IPS-18c (cell line): ENCODE data around the gene CISD3.

Source experiments
- H3K4me3 ChIP-seq: 2 replicates; pipeline ENCODE4 v1.7.0; 2013; ENCODE audit warnings: low read depth, mild to moderate bottlenecking, low read length, moderate library complexity; ENCODE audit not compliant: insufficient read depth
- H3K9me3 ChIP-seq: one replicate; pipeline ENCODE4 v1.6.1; 2013; ENCODE audit warnings: mild to moderate bottlenecking, low read length, moderate library complexity; ENCODE audit not compliant: control insufficient read depth, insufficient read depth

The CISD3 gene

DNA sequence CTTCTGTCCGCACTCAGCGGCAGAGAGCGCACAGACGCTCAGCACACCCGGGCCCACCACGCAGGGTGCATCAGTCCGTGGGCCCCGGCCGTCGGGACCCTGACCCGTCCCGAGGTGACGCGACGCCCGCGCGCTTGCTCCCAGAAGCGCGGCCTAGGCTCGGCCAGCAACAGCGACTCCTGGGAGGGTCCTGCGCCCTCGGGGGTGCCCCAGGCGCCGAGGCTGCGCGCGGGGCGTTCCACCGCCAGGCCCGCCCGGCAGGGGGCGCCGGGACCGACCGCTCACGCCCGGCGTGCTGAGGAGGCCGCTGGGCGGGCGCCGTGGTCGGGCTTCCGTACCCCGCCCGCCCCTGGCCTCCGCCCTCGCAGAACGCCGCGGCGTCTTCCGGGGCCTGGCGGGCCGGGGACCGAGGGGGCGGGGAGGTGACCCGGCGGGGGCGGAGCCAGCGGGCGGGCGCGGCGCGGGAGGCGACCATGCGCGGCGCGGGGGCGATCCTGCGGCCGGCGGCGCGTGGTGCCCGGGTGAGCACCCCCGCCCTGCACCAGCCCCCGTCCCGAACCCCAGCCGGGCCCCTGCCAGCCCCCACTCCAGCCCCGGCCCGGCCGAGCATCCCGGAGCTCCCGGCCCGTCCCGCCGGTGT, at the start of gene CISD3:
CISD3 (plus strand) TSS at position 456 of the 640 bp plus-strand sequence; CDS start at position 474, 18 bp downstream.
- Histone ChIP-seq H3K4me3 (peak within 1 kb of the TSS; percentile 78), H3K9me3 (no peaks in the 10 kb centered on the region)

DNA sequence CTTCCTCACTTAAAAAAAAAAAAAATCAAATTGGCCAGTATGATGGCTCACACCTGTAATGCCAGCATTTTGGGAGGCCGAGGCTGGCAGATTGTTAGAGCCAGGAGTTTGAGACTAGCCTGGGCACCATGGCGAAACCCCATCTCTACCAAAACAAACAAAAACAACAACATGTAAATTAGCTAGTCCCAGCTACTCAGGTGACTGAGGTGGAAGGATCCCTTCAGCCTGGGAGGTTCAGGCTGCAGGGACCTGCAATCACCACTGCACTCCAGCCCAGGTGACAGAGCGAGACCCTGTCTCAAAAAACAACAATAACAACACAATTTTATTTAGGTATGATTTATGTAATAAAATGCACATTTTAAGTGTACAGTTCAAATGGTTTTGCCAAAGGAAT, 49.0 kb upstream of the CISD3 start:
- H3K9me3 ChIP-seq, result peaks cover 3% of the 10 kb centered on the region
- H3K4me3 ChIP-seq, result no peak overlapping the region

- H3K9me3 ChIP-seq, result no peaks in the 10 kb centered on the region
- H3K4me3 ChIP-seq, result no peak overlapping the region
Measured at GRCh38 chr17:38685491-38685890, 44.6 kb upstream of the CISD3 start.

- Histone ChIP-seq H3K4me3 (no peak overlapping the region), H3K9me3 (no peaks in the 10 kb centered on the region)
Measured at GRCh38 chr17:38687286-38687685, 42.9 kb upstream of the CISD3 start.

GRCh38 chr17:38690386-38690785, 39.8 kb upstream of the CISD3 start:
- no peak overlapping the region for H3K4me3 ChIP-seq
- no peaks in the 10 kb centered on the region for H3K9me3 ChIP-seq

- no peak overlapping the region for H3K4me3 ChIP-seq
- no peaks in the 10 kb centered on the region for H3K9me3 ChIP-seq
Measured at GRCh38 chr17:38691154-38691553, 39.0 kb upstream of the CISD3 start.

GRCh38 chr17:38693700-38694329, 36.3 kb upstream of the CISD3 start:
- no peaks in the 10 kb centered on the region for H3K9me3 ChIP-seq
- H3K4me3 ChIP-seq, result no peak overlapping the region

DNA sequence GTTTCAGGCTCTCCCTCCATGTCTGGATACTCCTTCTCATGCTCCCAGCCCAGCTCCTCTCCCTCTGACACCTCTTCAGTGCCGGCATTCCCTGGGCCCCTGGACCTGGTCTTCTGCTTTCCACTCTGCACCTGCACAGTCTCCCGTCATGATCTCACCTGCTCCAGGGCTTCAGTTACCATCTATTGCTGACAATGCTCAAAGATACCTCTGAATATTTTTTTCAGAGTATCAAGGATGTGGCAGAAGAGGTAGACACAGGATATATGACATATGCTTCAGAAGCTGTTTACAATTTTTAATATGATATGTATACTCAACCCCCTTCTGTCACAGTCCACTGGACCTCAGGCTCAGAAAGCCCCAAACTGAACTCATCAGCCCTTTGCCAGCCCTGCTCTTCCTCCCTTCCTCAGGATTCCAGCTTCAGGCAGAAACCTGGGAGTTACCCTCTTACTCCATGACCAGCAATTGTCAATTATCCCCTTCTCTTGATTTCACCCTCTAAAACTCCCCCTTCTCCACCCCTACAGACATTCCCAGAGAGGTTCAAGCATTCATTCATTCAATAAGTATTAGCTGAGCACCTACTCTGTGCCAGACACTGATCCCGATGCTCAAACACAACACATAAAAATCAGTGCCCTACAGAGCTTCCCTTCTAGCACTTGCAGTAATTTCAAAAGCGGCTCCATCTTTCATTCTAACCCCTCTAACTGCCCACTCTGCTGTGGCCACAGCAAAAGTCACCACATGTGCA, 32.9 kb upstream of the CISD3 start:
- H3K4me3 ChIP-seq, result no peak overlapping the region
- no peaks in the 10 kb centered on the region for H3K9me3 ChIP-seq

GRCh38 chr17:38698760-38699159, 31.4 kb upstream of the CISD3 start:
- peaks cover 3% of the 10 kb centered on the region for H3K9me3 ChIP-seq
- H3K4me3 ChIP-seq, result no peak overlapping the region

DNA sequence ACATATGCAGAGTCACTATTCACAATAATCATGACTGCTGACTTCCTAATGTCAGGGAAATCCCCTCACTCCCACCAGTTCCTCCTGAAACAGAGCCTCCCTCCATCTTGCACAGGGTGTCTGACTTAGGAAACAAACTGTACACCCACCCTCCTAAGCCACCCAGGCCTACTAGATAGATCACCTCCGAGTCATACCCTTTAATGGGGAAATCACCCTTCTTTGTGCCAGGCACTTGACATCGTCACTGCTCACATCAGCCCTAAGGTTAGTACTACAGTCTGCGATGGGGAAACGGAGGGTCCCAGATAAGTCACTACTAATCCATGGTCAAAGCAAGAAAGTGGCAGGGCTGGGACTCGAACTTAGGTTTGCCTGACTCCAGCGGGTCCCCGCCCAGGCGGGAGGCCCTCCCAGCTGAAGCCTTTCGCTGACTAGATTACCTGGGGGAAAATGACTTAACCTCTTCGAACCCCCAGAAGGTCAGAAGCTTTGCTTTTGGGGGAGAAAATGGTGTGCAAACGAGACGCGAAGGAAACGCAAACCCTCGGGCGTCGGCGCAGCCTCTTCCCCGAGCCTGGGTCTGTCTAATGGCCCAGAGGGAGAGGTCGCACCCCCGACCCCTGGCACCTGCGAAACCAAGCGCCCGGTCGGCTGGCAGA, 28.5 kb upstream of the CISD3 start:
- H3K9me3 ChIP-seq, result peaks cover 3% of the 10 kb centered on the region

DNA sequence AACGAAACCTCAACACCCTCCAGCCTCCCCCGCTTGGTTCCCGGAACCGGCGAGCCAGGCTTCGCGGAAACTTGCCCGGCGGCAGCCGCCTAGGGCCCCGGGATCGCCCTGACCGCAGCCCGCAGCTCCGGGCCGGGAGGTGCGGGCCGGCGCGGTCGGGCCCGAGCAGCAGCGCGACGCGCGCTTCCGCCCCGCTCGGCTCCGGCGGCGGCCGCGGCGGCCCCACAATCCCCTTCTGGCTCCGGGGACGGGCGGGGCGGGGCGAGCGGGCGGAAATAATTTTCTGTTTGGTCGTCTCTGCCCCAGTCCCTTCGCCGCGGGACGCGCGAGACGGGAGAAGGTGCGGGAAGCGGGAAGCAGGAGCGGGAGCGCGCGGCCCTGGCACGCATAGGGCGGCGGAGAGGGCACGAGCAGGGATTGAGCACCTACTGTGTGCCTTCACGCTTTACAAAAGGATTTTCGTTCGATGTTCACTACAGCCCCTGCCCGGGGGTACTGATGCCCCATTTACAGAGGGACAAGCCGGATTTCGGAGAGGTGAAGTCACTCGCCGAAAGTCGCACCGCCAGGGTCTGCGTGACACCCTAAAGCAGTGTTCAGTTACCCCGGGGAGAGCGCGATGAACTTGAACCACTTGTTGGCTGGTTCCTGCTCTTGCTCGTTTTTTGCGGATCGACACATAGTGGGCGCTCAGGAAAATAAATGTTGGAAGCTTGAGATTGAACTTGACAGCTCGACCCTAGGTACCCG, 27.8 kb upstream of the CISD3 start:
- Histone ChIP-seq H3K4me3 (peak overlapping the region; percentile 56), H3K9me3 (peaks cover 3% of the 10 kb centered on the region)

More for the DNA sequence above, 28.5 kb upstream of the CISD3 start:
- peak overlapping the region; percentile 56 for H3K4me3 ChIP-seq

- peak overlapping the region; percentile 48 for H3K4me3 ChIP-seq
Measured at GRCh38 chr17:38702916-38703741, 27.0 kb upstream of the CISD3 start.

GRCh38 chr17:38703742-38704605, 26.2 kb upstream of the CISD3 start:
- H3K9me3 ChIP-seq, result peaks cover 3% of the 10 kb centered on the region
- H3K4me3 ChIP-seq, result peak overlapping the region; percentile 48

More at GRCh38 chr17:38702916-38703741, 27.0 kb upstream of the CISD3 start:
- H3K9me3 ChIP-seq, result peaks cover 3% of the 10 kb centered on the region

DNA sequence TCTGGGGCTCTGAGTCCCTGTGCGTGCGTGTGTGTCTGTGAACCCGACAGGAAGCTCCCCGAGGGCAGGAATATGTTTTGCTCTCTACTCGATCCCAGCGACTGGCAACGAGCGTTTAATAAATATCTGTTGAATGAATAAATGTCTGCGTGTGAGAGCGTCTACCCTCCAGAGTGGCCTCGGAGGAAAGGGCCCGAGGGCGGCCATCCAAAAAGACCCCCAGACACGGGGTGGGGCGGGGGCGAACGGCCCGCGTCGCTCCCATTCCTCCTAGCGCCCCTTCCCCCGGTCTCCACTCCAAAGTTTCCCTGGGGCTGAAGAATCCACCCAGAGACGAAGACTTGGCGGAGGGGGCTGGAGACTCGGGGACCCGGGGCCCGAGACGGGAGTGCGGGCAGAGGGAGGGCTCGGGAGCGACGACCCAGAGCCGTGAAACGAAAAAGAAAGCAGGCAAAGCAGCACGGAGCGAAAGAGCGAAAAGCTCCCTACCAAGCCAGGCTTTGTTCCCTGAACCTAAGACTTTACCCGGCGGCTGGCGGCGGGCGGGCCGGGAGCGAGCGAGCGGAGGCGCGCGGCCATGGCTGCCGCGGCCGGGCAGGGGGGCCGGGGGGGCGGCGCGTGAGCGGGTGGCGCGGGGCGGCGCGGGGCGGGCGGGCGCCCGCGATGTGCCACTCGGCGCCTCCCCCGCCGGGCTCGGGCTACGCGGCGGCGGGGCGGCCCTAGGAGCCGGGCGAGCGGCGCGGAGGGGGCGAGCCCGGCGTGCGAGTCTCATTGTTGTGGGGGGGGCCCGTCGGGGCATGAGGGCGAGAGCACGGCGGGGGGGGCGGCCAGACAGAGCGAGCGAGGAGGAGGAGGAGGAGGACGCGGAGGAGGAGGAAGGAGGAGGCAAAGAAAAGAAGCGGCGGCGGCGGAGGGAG, 25.3 kb upstream of the CISD3 start, which contains the start of gene MLLT6:
MLLT6 (plus strand) TSS at position 668 of the 917 bp plus-strand sequence. CDS start 360 bp downstream, outside the sequence.
- peak within 1 kb of the TSS; percentile 49 for H3K4me3 ChIP-seq
- peaks cover 3% of the 10 kb centered on the region for H3K9me3 ChIP-seq

DNA sequence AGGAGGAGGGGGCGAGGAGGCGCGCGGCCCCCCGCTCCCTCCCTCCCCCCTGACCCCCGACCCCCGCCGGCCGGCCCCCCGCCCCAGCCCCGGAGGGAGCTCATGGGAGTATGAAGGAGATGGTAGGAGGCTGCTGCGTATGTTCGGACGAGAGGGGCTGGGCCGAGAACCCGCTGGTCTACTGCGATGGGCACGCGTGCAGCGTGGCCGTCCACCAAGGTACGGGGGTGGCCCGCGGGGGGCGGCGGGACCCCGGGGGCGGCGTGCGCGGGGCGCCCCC, 24.7 kb upstream of the CISD3 start:
- Histone ChIP-seq H3K4me3 (peak overlapping the region; percentile 49; the same call in 1 of the 2 replicates), H3K9me3 (peaks cover 3% of the 10 kb centered on the region)
